Endodermal cell (in vitro differentiated cells): Measurements from ENCODE around the gene ZBTB22. TPM values are rescaled to one million over a fixed set of nuclear protein-coding genes. Genes with fewer than 3 reads are reported as not detected.

ENCODE experiments used
- DNase-seq: peaks from one replicate; pipeline ENCODE4 v3.0.0-alpha.2; 2017
- H3K27ac ChIP-seq: 2 replicates; pipeline ENCODE4 v1.5.1; 2013; ENCODE audit warnings: mild to moderate bottlenecking, low read depth, low read length, moderate library complexity
- H3K27me3 ChIP-seq: 2 replicates; pipeline ENCODE4 v1.6.1; 2013; ENCODE audit warnings: mild to moderate bottlenecking, low read length, moderate library complexity; ENCODE audit not compliant: insufficient read depth, control insufficient read depth, poor library complexity, severe bottlenecking
- H3K36me3 ChIP-seq: 2 replicates; pipeline ENCODE4 v1.7.0; 2013; ENCODE audit warnings: mild to moderate bottlenecking, low read length, moderate library complexity; ENCODE audit not compliant: control insufficient read depth, insufficient read depth
- H3K4me1 ChIP-seq: one replicate; pipeline ENCODE4 v1.7.0; 2013; ENCODE audit warnings: low read length; ENCODE audit not compliant: control insufficient read depth, insufficient read depth
- H3K4me3 ChIP-seq: 2 replicates; pipeline ENCODE4 v1.5.1; 2013; ENCODE audit warnings: mild to moderate bottlenecking, low read length, moderate library complexity
- H3K9ac ChIP-seq: 2 replicates; pipeline ENCODE4 v1.6.1; 2013; ENCODE audit warnings: mild to moderate bottlenecking, low read length, moderate library complexity; ENCODE audit not compliant: poor library complexity, severe bottlenecking; ENCODE audit errors: extremely low read depth
- H3K9me3 ChIP-seq: 2 replicates; pipeline ENCODE4 v1.6.1; 2013; ENCODE audit warnings: mild to moderate bottlenecking, low read length, moderate library complexity; ENCODE audit not compliant: control insufficient read depth
- H3K27ac Mint-ChIP-seq: 2 replicates; pipeline ENCODE4 v1.8.0; 2020; ENCODE audit warnings: mixed read lengths
- H3K27me3 Mint-ChIP-seq: 2 replicates; pipeline ENCODE4 v1.8.0; 2021; ENCODE audit warnings: mild to moderate bottlenecking, mixed read lengths; ENCODE audit not compliant: insufficient read depth
- H3K36me3 Mint-ChIP-seq: 2 replicates; pipeline ENCODE4 v1.8.0; 2020; ENCODE audit warnings: low read depth, mixed read lengths
- H3K4me1 Mint-ChIP-seq: 2 replicates; pipeline ENCODE4 v1.8.0; 2020; ENCODE audit warnings: mixed read lengths
- H3K4me3 Mint-ChIP-seq: 2 replicates; pipeline ENCODE4 v1.8.0; 2020; ENCODE audit warnings: mild to moderate bottlenecking, moderate library complexity, mixed read lengths
- H3K9me3 Mint-ChIP-seq: 2 replicates; pipeline ENCODE4 v1.8.0; 2020; ENCODE audit warnings: mild to moderate bottlenecking, mixed read lengths
- WGBS, 2 experiments: methylation state at CpG; one replicate each; pipeline versions ENCODE4 v1.1.5 to v1.1.7; 2013; ENCODE audit warnings: missing lambda C conversion rate in 2 of 2, mixed read lengths in 1 of 2; ENCODE audit not compliant: insufficient coverage in 1 of 2, insufficient read length in 1 of 2; 5-methylcytosine and 5-hydroxymethylcytosine counted together
- total RNA-seq, 2 donors: library from RNA; stranded (reverse); fragmentation: NEBNext Ultra II Directional in 1 of 2; extraction: Animal tissue kit (Norgen Biotek cat#: 25700) in 1 of 2; gene quantifications; 2 replicates in 1 of 2; 3 replicates in 1 of 2; pipeline ENCODE4 v1.2.1, GENCODE V29; 2021
- TF ChIP-seq, protein P1 (sequence below): fragments of 200-600 bp; sonication (generic); conservative IDR thresholded peaks from 2 replicates; pipeline ENCODE4 v1.5.0; 2021; ENCODE audit warnings: antibody characterized with exemption, mild to moderate bottlenecking

ZBTB22 gene
- total RNA-seq, 2 donors from 2014 or later: 15.2 to 19.8 TPM

DNA sequence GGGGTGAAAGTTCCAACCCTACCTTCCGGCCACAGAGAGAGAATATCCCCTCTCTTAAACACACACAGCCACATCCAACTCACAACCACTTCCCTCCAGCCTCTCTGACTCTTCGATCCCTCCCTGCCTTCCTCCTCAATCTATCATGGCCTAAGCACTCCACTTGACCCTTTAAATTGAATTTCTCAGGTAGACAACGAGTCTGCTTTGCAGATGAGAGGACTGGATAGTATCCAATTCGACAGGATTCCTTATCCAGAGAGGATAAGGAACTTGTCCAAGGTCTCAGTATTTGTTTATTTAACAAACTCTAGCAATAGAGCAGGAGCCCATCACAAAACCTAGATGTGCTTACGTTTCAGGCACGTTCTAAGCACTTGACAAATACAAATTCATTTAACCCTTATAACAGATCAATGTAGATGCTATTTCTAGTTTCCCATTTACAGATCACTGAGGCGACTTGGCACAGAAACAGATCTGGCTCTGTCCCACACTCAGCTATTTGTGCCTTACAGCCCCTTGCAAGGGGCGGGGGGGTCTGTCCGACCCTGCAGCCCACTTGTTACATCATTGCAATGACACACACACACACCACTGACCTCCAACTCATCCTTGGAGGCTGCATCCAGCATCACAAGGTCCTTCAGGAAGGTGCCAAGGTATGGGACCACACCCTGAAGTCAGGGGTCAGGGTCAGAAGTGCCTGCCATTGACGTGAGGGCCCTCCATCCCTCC, 23.3 kb downstream of the ZBTB22 start:
- Mint-ChIP-seq H3K9me3 (no peaks in the 10 kb centered on the region), H3K4me3 (no peak overlapping the region), H3K27me3 (no peaks in the 10 kb centered on the region), H3K4me1 (peaks cover 9% of the 10 kb centered on the region), H3K27ac (no peak overlapping the region), H3K36me3 (peaks cover 32% of the 10 kb centered on the region)
- Histone ChIP-seq H3K9me3 (no peaks in the 10 kb centered on the region), H3K4me1 (no peaks in the 10 kb centered on the region), H3K4me3 (no peak overlapping the region), H3K9ac (no peak overlapping the region), H3K36me3 (peaks cover 33% of the 10 kb centered on the region), H3K27me3 (no peaks in the 10 kb centered on the region), H3K27ac (no peak overlapping the region)
- 92 to 93% methylated on average over 7 to 10 of the region's 10 CpGs for WGBS, 2 experiments
- DNase-seq: no peak
- TF ChIP-seq, protein P1, sequence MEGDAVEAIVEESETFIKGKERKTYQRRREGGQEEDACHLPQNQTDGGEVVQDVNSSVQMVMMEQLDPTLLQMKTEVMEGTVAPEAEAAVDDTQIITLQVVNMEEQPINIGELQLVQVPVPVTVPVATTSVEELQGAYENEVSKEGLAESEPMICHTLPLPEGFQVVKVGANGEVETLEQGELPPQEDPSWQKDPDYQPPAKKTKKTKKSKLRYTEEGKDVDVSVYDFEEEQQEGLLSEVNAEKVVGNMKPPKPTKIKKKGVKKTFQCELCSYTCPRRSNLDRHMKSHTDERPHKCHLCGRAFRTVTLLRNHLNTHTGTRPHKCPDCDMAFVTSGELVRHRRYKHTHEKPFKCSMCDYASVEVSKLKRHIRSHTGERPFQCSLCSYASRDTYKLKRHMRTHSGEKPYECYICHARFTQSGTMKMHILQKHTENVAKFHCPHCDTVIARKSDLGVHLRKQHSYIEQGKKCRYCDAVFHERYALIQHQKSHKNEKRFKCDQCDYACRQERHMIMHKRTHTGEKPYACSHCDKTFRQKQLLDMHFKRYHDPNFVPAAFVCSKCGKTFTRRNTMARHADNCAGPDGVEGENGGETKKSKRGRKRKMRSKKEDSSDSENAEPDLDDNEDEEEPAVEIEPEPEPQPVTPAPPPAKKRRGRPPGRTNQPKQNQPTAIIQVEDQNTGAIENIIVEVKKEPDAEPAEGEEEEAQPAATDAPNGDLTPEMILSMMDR: no peak

DNA sequence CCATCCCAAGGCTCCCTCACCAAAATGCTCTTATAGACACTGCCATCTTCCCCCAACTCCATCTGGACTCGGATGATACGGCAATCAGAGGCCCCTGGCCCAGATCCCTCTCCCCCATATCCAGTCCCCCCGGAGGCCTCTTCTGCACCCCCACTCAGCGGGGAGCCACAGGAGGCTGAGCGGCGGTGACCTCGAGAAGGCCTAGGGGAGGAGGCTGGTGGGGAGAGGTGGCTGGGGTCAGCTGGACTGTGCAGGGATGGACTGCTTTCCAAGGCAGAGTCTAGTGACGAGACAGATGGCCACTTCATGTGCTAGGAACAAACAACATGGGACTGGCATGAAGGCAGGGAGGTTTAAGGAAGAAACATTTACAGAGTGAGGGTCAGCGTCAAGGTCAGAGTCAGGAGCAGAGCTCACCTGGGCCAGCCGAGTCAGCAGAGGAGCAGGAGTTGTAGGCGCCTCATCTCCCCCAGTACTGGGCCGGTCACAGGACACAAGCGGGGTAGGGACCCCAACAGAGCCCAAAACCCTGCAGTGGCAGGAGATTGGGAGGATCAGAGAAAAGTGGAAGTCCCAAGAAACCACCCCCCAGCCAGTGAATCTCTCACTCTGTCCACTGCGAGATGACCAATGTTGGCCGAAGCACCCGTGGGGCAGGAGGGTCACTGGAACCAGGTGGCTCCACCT, 24.4 kb downstream of the ZBTB22 start:
- H3K9ac ChIP-seq: no peak overlapping the region
- H3K36me3 Mint-ChIP-seq: peaks cover 32% of the 10 kb centered on the region
- WGBS, 2 experiments: 91 to 96% methylated on average over 9 to 15 of the region's 16 CpGs

DNA sequence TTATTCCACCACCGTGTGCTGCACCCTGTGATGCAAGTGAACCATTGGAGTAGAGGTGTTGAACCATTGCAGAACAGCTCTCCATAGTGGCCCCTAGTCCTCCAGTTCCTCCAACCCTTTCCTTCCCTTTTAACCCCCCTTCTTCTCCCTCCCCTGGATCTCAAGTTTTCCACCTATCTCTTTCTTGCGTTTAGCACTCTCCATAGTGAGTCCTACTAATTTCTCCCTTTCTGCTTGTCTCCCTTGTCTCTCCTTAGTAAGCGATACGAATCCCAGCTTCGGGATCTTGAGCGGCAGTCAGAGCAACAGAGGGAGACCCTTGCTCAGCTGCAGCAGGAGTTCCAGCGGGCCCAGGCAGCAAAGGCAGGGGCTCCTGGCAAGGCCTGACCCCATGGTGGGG, 27.1 kb downstream of the ZBTB22 start:
- no peaks in the 10 kb centered on the region for H3K4me1 ChIP-seq
- H3K27me3 ChIP-seq: no peaks in the 10 kb centered on the region
- Mint-ChIP-seq H3K27ac (peak overlapping the region; percentile 89), H3K4me1 (peaks cover 13% of the 10 kb centered on the region), H3K9me3 (no peaks in the 10 kb centered on the region), H3K36me3 (peaks cover 45% of the 10 kb centered on the region), H3K27me3 (no peaks in the 10 kb centered on the region), H3K4me3 (peak overlapping the region; percentile 83)
- peaks cover 42% of the 10 kb centered on the region for H3K36me3 ChIP-seq
- peak overlapping the region; percentile 97 for H3K4me3 ChIP-seq
- no peaks in the 10 kb centered on the region for H3K9me3 ChIP-seq
- TF ChIP-seq, protein P1: no peak
- no peak for DNase-seq
- no peak overlapping the region for H3K27ac ChIP-seq
- H3K9ac ChIP-seq: no peak overlapping the region
- 61 to 82% methylated on average over 2 to 7 of the region's 7 CpGs for WGBS, 2 experiments

More for the DNA sequence above, 24.4 kb downstream of the ZBTB22 start:
- Histone ChIP-seq H3K4me1 (no peaks in the 10 kb centered on the region), H3K36me3 (peaks cover 33% of the 10 kb centered on the region), H3K9me3 (no peaks in the 10 kb centered on the region), H3K27ac (no peak overlapping the region), H3K27me3 (no peaks in the 10 kb centered on the region), H3K4me3 (no peak overlapping the region)
- H3K27me3 Mint-ChIP-seq: no peaks in the 10 kb centered on the region
- H3K9me3 Mint-ChIP-seq: no peaks in the 10 kb centered on the region
- H3K4me1 Mint-ChIP-seq: peaks cover 14% of the 10 kb centered on the region
- TF ChIP-seq, protein P1: no peak
- no peak overlapping the region for H3K4me3 Mint-ChIP-seq
- no peak overlapping the region for H3K27ac Mint-ChIP-seq
- DNase-seq: no peak
